HG03520 (cell line): Measurements from ENCODE around the gene FAM185A.
A peak's percentile ranks its signal among the peaks of the same experiment; 100 is the strongest.
"Not testable (repeated sequence)": the region's sequence is repeated elsewhere in the genome, so short reads cannot be mapped to it uniquely, and the experiment has no call there.

Source experiments
- ATAC-seq: cut with Tn5 transposase; IDR thresholded peaks from one replicate; pipeline ENCODE4 v1.9.1; 2021; ENCODE audit warnings: mild to moderate bottlenecking, moderate library complexity; ENCODE audit not compliant: unreplicated experiment

FAM185A gene

DNA sequence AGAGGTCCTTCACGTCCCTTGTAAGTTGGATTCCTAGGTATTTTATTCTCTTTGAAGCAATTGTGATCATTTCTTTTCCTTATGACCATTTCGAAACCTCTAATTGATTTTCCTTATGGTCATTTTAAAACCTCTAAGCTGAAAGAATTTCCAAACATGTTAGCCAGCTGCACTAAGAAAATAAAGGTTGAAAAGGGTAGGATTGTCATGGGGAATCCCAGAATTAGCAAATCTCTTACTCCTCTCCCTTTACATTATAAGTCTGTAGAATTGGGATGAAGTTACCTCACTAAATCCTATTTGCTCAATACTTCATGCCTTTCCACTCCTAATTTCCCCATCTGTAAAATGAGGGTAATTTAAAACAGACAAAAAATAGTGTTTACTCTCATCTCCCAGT is 79.5 kb downstream of the FAM185A start:
- no peak for ATAC-seq

DNA sequence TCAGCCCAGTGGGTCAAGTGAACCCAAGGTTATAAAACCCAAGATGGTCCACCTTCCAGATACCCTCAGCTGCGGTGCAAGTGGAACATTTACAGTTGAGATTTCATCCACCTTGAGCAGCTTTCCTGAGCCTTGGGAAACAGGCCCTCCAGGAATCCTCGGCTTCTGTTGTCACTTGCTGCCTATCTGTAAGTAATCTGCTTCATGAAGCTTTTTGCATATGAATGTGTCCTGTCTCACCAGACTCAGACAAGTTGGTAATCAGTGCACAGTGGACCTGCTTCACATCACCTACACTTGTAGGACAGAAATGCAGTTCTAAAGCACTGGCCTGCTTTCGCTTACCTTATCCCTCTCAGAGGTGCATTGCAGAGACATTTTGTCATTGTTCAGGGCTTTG is 80.3 kb downstream of the FAM185A start:
- ATAC-seq = no peak

GRCh38 chr7:102830197-102830596 is 81.4 kb downstream of the FAM185A start:
- ATAC-seq = no peak

- ATAC-seq = no peak
These were observed 83.9 kb downstream of the FAM185A start for GRCh38 chr7:102832674-102833073.

DNA sequence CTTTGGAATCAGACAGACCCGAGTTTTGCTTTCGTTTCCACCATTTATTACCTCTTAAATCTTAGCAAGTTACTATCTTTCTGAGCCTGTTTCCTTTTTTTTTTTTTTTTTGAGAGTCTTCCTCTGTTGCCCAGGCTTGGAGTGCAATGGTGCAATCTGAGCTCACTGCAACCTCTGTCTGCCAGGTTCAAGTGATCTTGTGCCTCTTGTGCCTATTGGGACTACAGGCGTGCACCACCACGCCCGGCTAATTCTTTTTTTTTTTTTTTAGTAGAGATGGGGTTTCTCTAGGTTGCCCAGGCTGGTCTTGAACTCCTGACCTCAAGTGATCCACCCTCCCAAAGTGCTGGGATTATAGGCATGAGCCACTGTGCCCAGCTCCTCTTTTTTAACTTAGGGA is 84.5 kb downstream of the FAM185A start:
- no peak for ATAC-seq

DNA sequence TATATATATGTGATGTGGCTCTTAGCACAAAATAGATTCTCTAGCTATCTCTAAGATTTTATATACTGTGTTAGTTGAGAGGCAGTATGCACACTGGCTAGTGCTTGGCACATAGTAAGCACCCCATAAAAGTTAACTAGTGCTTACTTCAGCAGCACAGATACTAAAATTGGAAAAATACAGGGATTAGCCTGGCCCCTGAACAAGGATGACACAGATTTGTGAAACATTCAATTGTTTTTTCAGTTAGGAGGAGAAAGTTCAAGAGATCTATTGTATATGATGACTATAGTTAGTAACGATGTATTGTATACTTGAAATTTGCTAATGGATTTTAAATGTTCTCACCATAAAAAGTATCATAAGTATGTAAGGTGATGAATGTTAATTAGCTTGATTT is 85.7 kb downstream of the FAM185A start:
- ATAC-seq = no peak

- peak; percentile 90 for ATAC-seq
These were observed 86.2 kb downstream of the FAM185A start for GRCh38 chr7:102834999-102835398.

GRCh38 chr7:102836191-102836919 is 87.6 kb downstream of the FAM185A start:
- no peak for ATAC-seq

DNA sequence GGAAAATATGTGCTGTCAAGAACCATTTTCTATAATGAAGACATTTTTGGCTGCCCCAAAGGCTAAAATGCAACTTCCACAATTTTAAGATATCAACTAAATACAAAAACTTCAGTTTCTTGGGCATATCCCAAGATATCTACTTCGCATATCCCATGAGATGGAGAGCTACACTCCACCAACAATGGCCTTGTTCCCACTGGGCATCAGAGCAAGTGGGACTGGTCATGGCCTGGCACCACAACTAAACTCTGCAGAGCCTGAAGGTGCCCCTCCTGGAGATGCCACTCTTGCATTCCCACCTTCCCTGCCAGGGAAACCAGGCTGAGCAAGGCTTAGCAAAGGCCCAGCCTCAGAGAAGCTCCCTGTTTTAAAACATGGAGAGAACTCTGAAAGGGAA is 88.2 kb downstream of the FAM185A start:
- no peak for ATAC-seq

- ATAC-seq = no peak
These were observed 89.0 kb downstream of the FAM185A start for GRCh38 chr7:102837802-102838201.

DNA sequence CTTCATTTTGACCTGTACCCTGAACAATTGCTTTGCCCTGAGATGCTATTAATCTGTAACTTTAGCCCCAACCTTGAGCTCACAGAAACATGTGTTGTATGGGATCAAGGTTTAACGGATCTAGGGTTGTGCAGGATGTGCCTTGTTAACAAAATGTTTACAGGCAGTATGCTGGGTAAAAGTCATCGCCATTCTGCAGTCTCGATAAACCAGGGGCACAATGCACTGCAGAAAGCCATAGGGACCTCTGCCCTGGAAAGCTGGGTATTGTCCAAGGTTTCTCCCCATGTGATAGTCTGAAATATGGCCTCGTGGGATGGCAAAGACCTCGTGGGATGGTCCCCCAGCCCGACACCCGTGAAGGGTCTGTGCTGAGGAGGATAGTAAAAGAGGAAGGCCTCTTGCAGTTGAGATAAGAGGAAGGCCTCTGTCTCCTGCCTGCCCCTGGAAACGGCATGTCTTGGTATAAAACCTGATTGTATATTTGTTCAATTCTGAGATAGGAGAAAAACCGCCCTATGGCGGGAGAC is 89.8 kb downstream of the FAM185A start:
- ATAC-seq = not testable (repeated sequence)

DNA sequence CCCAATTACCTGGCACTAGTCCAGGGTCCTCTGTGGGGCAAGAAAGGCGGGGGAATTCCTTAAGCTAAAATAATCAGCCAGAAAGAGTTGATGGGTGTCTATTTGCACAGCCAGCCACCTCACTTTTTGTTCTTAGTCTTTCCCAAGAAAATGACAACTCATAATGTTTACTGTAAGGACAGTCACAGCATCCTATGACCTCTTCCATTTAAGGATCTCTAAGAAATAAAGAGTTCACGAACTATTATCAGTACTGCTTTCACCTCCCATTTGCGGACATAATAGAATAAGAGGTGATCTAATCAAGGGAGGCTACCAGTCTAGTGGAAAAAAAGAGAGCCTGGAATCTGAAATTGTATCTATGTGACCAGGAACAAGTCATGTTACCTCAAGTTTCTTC is 91.6 kb downstream of the FAM185A start:
- ATAC-seq = no peak

DNA sequence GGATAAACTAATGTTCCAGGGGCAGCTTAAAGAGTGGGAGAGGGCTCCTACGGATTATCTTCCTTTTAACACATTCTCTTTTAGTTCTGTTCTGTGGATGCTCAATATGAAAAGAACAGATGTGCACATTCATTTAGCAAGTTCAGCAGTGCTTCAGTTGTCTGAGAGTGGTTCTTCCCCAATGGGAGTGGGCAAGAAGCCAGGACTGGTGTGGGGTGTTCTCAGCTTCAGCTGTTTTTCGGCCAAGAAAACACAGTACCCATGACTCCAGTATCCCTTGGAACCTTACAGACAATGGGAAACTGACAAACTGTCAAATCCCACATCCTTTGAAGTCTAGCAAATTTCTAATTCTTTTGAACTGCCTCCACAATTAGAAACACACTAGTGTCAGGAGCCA is 92.5 kb downstream of the FAM185A start:
- no peak for ATAC-seq

DNA sequence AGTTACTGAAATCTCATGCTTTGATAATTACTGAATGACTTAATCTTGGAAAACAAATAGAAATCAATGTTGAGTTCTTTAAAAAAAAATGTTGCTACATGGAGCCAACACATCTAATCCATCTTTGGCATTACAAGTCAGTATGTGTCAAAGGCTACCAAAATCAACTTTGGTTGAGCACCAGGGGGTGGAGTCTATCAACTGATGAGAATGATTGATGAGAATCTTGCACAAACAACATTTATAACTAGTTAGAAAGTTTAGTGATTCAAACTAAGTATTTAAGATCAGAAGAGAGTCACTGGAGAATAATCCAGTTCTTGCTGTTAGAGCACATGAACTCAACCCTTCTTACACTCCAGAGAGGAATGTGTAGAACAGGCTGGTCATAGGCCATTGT is 93.5 kb downstream of the FAM185A start:
- no peak for ATAC-seq

DNA sequence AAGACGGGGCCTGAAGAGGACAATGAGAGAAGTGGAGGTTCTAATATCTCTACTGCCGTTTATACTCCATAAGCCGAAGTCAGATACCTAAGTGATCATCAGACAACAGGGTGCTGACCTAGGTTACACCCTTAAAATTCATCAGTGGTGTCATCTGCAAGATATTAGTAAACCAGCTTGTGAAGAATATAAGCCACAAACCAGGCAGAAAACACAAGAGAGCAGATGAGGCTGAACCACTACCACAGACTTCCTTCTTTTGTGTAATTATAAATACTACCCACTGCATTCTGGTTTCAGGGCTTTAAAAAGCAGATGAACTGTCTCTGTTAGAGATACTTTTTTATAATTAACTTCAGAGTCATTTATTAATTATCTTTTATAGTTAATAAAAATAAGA is 95.1 kb downstream of the FAM185A start:
- peak; percentile 85 for ATAC-seq

DNA sequence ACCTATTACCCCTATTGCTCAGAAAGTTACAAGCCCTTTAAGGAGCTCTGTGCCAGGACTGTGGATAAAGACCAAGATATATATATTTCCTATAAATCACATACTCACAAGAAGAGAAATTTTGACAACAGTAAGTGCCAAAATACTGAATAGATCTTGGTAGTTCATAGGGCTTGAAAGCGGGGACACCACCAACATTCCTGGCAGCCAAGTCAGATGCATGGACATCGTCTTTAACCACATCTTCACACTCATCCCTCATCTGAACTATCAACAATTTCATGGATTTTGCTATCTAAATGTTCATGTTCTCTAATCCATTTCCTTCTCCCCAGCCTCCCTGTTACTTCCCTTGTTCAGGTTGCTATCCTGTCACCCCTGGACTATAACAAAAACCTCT is 96.5 kb downstream of the FAM185A start:
- ATAC-seq = no peak

GRCh38 chr7:102849079-102849478 is 100.3 kb downstream of the FAM185A start:
- no peak for ATAC-seq

DNA sequence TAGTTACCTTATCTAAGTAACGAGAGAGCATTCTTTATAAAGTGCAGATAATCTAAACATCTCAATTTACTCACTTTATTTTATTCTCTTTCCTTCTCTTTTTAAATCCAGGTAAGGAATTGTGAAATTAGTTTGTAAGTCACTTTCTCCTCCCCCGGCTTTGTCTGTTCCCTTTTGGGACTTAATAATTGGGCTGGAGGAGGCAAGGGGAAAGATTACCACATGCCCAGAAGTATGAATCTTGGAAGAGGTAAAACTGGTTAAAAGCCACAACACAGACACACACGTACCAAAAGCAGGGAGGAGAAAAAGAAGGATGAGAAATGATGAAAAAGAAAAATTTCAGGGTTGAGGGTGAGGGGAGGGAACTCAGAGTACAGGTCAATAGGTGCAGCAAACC is 100.7 kb downstream of the FAM185A start:
- no peak for ATAC-seq

- ATAC-seq = no peak
These were observed 107.2 kb downstream of the FAM185A start for GRCh38 chr7:102856036-102856435.
